T-helper 2 cell treated with Interferon-gamma antibody and Interleukin-4, amounts not matched to agents 100 ng/mL and 5 ng/mL, for 36 hours (primary cell): ENCODE results near the gene STON2. TPM values are rescaled to one million over a fixed set of nuclear protein-coding genes. Genes with fewer than 3 reads are reported as not detected.

Source experiments
- intact Hi-C: fragments of 100-400 bp; cut with micrococcal nuclease; formaldehyde crosslinking; loops from one replicate; pipeline ENCODE4 v1.15.1; 2023
- total RNA-seq: library from RNA; stranded (reverse); gene quantifications from 2 replicates; pipeline ENCODE4 v1.2.3, GENCODE V29; 2022

Gene STON2
- total RNA-seq, 1 donor from 2014 or later = not detected

- intact Hi-C loops = no loop called here
Observed at GRCh38 chr14:81418057-81418790, 18.1 kb upstream of the STON2 start.

DNA sequence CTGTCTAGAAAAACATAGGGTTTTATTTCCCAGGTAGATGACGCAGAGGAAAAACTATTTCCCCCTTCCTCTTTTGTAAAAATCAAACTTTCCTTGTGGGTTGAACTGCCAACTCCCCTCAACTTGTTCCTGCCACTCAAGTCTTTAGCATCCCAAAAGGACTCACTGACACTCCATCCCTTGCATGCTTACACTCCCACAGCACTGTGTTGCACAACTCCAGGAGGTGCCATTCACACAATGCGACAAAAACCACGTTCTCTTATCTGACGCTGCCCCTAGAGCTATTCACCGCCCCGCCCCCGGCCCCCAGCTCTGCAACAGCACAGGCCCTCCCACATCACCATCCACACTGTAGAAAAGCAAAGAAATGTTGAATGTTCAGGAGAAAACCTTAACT lies 16.9 kb upstream of the STON2 start:
- intact Hi-C loops = no loop called here

GRCh38 chr14:81416194-81416952 lies 16.2 kb upstream of the STON2 start:
- intact Hi-C loops = no loop called here

GRCh38 chr14:81415781-81416180 lies 15.7 kb upstream of the STON2 start:
- intact Hi-C loops = no loop called here

GRCh38 chr14:81414123-81414522 lies 14.0 kb upstream of the STON2 start:
- intact Hi-C loops = no loop called here

DNA sequence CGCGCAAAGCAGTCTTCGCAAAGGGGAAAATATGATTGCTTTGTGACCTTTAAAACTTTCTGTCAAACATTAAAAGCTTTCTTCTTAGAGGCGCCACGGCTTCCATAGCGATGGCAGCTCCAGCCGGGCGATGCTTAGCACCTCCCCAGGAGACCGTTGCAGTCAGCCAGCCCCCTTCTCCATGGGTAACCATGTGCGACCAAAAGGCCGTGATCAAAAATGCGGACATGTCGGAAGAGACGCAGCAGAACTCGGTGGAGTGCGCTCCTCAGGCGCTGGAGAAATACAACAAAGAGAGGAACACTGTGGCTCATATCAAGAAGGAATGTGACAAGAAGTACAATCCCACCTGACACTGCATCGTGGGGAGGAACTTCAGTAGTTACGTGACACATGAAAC lies 12.7 kb upstream of the STON2 start:
- intact Hi-C loops = no loop called here

GRCh38 chr14:81408595-81408994 lies 8.5 kb upstream of the STON2 start:
- intact Hi-C loops = no loop called here

- intact Hi-C loops = no loop called here
Observed at GRCh38 chr14:81406863-81407262, 6.7 kb upstream of the STON2 start.

- intact Hi-C loops = no loop called here
Observed at GRCh38 chr14:81402123-81402495, 2.0 kb upstream of the STON2 start.

DNA sequence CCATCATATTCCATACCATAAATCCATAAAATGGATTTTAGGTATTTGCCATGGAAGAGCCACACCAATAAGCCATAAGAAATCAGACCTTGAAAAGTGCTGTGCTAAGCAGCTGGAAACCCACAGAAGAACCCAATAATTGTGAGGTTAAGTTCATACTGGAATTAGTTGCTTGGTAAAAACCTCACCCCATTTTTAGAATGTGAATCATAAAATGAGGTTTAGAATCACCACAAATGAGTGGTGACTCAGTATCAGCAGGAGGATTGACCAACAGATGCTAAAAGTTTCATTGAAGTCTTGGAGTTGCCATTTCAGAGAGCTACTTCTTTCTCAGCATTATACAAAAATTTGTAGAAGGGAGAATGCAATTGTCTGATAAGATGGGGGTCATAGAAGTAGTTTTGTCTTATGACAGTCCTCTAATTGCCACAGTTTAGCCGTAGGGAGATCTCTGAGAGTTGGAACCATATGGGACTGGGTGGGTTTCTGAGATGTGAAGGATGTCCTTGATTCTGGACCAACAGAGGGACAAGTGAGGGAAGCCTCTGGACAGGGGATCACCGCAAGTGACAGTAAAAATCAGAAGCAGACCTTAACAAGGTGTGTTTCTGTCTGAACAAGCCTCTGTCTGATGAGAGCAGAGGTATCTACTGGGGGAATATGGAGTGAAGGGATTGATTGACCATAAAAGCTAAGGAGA lies 1.4 kb upstream of the STON2 start:
- intact Hi-C loops = no loop called here

DNA sequence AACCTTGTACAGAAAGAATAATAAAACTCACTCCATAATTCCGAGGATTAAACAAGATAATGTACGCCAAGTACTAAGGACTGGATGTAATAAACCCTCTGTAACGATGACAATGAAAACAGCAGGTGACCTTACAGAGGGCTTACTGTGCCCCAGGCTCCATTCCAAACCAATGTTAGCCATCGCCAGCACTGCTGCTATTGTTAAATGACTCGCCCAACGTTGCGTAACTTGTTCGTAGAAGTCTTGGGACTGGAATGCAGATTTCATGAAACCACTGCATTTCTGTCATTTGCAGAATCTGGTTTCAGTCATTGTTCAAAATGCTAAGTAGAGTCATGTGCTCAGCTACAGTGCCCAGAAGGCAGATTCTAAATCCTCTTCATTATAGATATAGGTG lies 728 bp upstream of the STON2 start:
- intact Hi-C loops = no loop called here

- intact Hi-C loops = no loop called here
Observed at GRCh38 chr14:81398196-81398891, 1.8 kb downstream of the STON2 start.

DNA sequence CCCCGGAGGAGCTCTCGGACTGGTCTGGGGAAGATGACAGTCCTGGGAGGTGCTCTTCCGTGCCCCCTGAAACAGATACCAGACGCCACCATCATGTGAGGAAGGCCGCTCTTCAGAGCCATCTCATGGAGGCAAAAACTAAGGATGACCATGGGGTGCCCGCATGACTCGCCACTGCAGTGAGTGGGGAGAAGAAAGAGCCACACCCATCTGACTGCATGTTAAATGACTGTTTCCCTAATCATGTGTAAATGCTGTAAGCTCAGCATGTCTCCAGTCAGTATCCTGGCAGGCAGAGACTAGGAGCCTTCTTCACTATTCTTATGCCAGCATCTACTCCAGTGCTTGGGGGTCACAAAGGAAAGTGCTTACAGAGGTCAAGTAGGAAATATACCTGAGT lies 4.0 kb downstream of the STON2 start:
- intact Hi-C loops = no loop called here

GRCh38 chr14:81394739-81395138 lies 5.4 kb downstream of the STON2 start:
- intact Hi-C loops = no loop called here

DNA sequence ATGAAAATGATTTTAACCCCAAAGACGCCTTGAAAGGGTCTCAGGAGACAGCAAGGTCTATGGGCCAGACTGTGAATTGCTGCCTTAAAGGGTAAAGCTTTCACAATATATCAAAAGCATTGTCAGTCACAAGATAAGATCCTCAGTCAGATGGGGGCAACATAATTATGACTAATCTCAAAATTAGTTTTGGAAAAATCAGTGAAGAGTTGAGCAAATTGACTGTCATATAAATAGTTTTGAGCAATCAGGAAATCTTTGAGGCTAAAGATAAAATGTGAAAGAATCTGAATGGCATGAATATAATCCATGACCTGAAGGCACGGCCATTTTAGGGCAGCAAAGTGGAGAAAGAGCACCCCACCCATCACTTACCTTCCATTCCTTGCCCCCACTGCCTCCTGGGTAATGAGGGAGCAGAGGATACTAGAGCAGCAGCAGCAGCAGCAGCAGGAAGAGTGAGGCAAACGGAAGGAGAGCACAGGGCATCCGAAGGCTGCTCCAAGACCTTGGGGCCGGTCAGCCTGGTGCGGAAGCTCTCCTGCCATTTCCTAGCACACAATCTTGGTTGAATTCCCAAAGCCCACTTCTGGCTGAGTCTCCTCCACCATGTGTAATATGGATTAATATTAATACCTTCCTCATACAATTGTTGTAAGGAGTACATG lies 7.0 kb downstream of the STON2 start:
- intact Hi-C loops = no loop called here

DNA sequence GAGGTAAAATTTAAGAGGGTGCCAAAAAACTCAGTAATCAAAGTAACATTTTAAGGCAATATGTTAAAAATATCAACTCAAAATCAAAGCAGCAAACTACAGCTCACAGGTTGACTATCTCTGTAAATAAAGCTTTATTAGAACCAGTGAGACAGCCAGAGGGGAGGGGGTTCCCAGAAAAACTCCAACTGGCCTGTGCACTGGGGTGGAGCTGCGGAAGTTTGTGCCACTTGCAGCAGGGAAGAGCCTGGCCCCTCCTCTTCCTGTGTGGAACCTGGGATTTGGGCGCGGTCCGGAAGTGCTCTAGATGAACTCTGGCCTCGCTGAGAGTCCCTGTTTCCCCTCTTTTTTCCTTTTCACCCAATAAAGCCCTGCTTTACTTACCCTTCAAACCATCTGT lies 8.1 kb downstream of the STON2 start:
- intact Hi-C loops = no loop called here

GRCh38 chr14:81390696-81391095 lies 9.4 kb downstream of the STON2 start:
- intact Hi-C loops = no loop called here

DNA sequence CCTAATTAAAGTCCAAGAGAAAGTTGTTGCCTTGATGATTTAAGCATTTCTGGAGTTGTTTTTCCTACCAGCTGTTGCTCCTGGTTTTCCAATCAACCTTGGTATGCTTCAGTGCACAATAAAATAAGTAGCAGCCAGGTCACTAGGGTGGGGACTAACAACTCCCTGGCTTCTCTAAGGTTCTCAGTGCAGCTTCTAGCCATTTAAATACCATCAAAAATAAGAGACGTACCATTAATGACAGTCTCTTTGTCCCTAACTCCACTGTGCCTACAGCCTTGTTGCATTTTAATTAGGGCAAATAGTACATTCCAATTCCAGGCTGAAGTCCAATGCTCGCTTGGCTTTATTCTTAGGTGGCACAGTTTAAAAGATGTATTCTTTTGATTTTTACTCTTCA lies 11.8 kb downstream of the STON2 start:
- intact Hi-C loops = no loop called here

- intact Hi-C loops = no loop called here
Observed at GRCh38 chr14:81386290-81386745, 13.8 kb downstream of the STON2 start.

GRCh38 chr14:81385886-81386285 lies 14.2 kb downstream of the STON2 start:
- intact Hi-C loops = no loop called here

DNA sequence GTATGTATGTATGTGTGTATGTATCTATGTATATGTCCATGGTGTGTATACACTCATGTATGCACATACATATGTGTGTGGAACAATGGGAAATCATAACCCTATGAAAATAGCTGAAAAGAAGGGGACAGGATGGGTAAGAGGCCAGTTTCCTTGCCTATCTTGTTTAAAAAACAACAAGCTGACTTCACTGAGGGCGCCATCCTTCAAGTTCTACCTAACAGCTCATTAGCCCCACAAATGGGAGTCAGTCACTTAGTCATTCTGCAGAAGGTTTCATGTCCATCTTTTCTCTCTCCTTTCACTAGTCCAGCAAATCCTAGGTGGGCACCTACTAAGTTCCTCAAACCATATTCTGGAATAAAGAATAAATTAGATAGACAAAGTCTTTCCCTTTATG lies 14.7 kb downstream of the STON2 start:
- intact Hi-C loops = no loop called here
